GM12878 (cell line): ENCODE data around the gene EEFSEC.

Experiments
- JUND ChIP-seq: IDR thresholded peaks from 2 replicates; pipeline ENCODE4 v1.6.1; 2012; ENCODE audit warnings: low read depth, mild to moderate bottlenecking, low read length, improper control_type of control experiment, moderate library complexity
- KDM1A ChIP-seq: fragments of 200-600 bp; sonication (generic); IDR thresholded peaks from 2 replicates; pipeline ENCODE4 v1.6.1; 2016; ENCODE audit warnings: borderline replicate concordance
- NFYA ChIP-seq: IDR thresholded peaks from 2 replicates; pipeline ENCODE4 v1.6.1; 2011; ENCODE audit warnings: low read depth, mild to moderate bottlenecking, low read length, improper control_type of control experiment, borderline replicate concordance
- RAD21 ChIP-seq: IDR thresholded peaks from 2 replicates; pipeline ENCODE4 v1.6.1; 2011; ENCODE audit warnings: mild to moderate bottlenecking, low read depth, low read length, moderate library complexity; ENCODE audit not compliant: insufficient read depth
- SMC3 ChIP-seq: IDR thresholded peaks from 2 replicates; pipeline ENCODE4 v1.6.1; 2011; ENCODE audit warnings: low read length, improper control_type of control experiment, borderline replicate concordance
- USF2 ChIP-seq: IDR thresholded peaks from 2 replicates; pipeline ENCODE4 v1.6.1; 2011; ENCODE audit warnings: low read depth, low read length, improper control_type of control experiment, borderline replicate concordance
- YBX1 ChIP-seq: fragments of 450-650 bp; IDR thresholded peaks from 2 replicates; pipeline ENCODE4 v1.6.1; 2016; ENCODE audit warnings: antibody characterized with exemption

- TF ChIP-seq NFYA (no peak), SMC3 (no peak), RAD21 (no peak), KDM1A (no peak), USF2 (no peak), JUND (no peak), YBX1 (no peak)
Observed at GRCh38 chr3:128367221-128367620, 213.9 kb downstream of the EEFSEC start.
